Fibroblast of lung (primary cell): Measurements from ENCODE around the gene HRC. TPM values are rescaled to one million over a fixed set of nuclear protein-coding genes. Genes with fewer than 3 reads are reported as not detected.

Experiments
- DNase-seq, 2 donors: peaks; one replicate each; pipeline versions ENCODE4 v3.0.0 to v3.0.0-alpha.2; 2010; ENCODE audit warnings: low read depth in 2 of 2
- H2AFZ ChIP-seq: 2 replicates; pipeline ENCODE4 v1.5.1; 2012; ENCODE audit warnings: low read length, control low read depth, inconsistent platforms
- H3K27ac ChIP-seq: 2 replicates; pipeline ENCODE4 v1.5.1; 2011; ENCODE audit warnings: low read length, control low read depth; ENCODE audit not compliant: insufficient read depth
- H3K27me3 ChIP-seq: 2 replicates; pipeline ENCODE4 v1.5.1; 2011; ENCODE audit warnings: mild to moderate bottlenecking, low read length; ENCODE audit not compliant: control insufficient read depth, insufficient read depth
- H3K36me3 ChIP-seq: 2 replicates; pipeline ENCODE4 v1.5.1; 2011; ENCODE audit warnings: low read length; ENCODE audit not compliant: control insufficient read depth, insufficient read depth
- H3K4me1 ChIP-seq: 2 replicates; pipeline ENCODE4 v1.5.1; 2011; ENCODE audit warnings: low read length; ENCODE audit not compliant: control insufficient read depth, insufficient read depth; ENCODE audit errors: extremely low read depth
- H3K4me2 ChIP-seq: 2 replicates; pipeline ENCODE4 v1.5.1; 2011; ENCODE audit warnings: low read length, control low read depth; ENCODE audit not compliant: insufficient read depth; ENCODE audit errors: extremely low read depth
- H3K4me3 ChIP-seq, 4 experiments: fragments of 200-600 bp in 1 of 4; sonication (generic) in 1 of 4; replicated peaks in 1 of 4; 2 replicates each; pipeline ENCODE4 v1.5.1; 2011 to 2016; ENCODE audit warnings: low read length in 4 of 4, low read depth in 3 of 4, mild to moderate bottlenecking in 3 of 4, control low read depth in 2 of 4, inconsistent platforms in 1 of 4, mixed read lengths in 1 of 4; ENCODE audit not compliant: insufficient read depth in 1 of 4; ENCODE audit errors: control extremely low read depth in 1 of 4
- H3K79me2 ChIP-seq: 2 replicates; pipeline ENCODE4 v1.5.1; 2012; ENCODE audit warnings: mild to moderate bottlenecking, low read length, inconsistent platforms; ENCODE audit not compliant: control insufficient read depth, insufficient read depth
- H3K9ac ChIP-seq: 2 replicates; pipeline ENCODE4 v1.5.1; 2011; ENCODE audit warnings: mild to moderate bottlenecking, low read length, control low read depth; ENCODE audit not compliant: insufficient read depth
- H3K9me3 ChIP-seq: 2 replicates; pipeline ENCODE4 v1.5.1; 2012; ENCODE audit warnings: low read depth, low read length; ENCODE audit not compliant: control insufficient read depth, insufficient read depth
- H4K20me1 ChIP-seq: 2 replicates; pipeline ENCODE4 v1.5.1; 2011; ENCODE audit warnings: low read length; ENCODE audit not compliant: control insufficient read depth, insufficient read depth; ENCODE audit errors: extremely low read depth
- EZH2 ChIP-seq: IDR thresholded peaks from 2 replicates; pipeline ENCODE4 v1.5.1; 2012; ENCODE audit warnings: low read length, control low read depth, mild to moderate bottlenecking; ENCODE audit errors: missing control alignments
- polyA minus RNA-seq: library from RNA; depleted of rRNA, polyadenylated mRNA; stranded (reverse); fragments of >200 nt; gene quantifications from 2 replicates; pipeline ENCODE4 v1.2.3, GENCODE V29; 2011; ENCODE audit warnings: low replicate concordance
- polyA plus RNA-seq, 2 donors: library from polyadenylated mRNA; depleted of rRNA in 1 of 2; stranded (reverse) in 1 of 2; unstranded in 1 of 2; fragments of >200 nt; gene quantifications; 2 replicates each; pipeline ENCODE4 v1.2.1, GENCODE V29; 2011 to 2012; ENCODE audit warnings: missing spikeins in 1 of 2
- total RNA-seq: library from RNA; depleted of rRNA; stranded (reverse); fragments of >200 nt; gene quantifications from 2 replicates; pipeline ENCODE4 v1.2.1, GENCODE V29; 2014
- TF ChIP-seq, protein P1 (sequence below), 2 donors: IDR thresholded peaks in 1 of 2; conservative IDR thresholded peaks in 1 of 2; 1 replicate in 1 of 2; 2 replicates in 1 of 2; pipeline ENCODE4 v1.5.1; 2011 to 2012; ENCODE audit warnings: low read length in 2 of 2, control low read depth in 1 of 2, inconsistent platforms in 1 of 2, low read depth in 1 of 2, mild to moderate bottlenecking in 1 of 2

HRC gene, protein sequence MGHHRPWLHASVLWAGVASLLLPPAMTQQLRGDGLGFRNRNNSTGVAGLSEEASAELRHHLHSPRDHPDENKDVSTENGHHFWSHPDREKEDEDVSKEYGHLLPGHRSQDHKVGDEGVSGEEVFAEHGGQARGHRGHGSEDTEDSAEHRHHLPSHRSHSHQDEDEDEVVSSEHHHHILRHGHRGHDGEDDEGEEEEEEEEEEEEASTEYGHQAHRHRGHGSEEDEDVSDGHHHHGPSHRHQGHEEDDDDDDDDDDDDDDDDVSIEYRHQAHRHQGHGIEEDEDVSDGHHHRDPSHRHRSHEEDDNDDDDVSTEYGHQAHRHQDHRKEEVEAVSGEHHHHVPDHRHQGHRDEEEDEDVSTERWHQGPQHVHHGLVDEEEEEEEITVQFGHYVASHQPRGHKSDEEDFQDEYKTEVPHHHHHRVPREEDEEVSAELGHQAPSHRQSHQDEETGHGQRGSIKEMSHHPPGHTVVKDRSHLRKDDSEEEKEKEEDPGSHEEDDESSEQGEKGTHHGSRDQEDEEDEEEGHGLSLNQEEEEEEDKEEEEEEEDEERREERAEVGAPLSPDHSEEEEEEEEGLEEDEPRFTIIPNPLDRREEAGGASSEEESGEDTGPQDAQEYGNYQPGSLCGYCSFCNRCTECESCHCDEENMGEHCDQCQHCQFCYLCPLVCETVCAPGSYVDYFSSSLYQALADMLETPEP
- total RNA-seq (under 0.01 TPM in 1 of 2 replicates, not detected in the other), polyA plus RNA-seq (0.16 TPM in 1 of 2 replicates, not detected in the other), polyA minus RNA-seq (not detected in 2 replicates)
- 0.16 TPM in 1 of 2 replicates, not detected in the other for polyA plus RNA-seq (2012)

DNA sequence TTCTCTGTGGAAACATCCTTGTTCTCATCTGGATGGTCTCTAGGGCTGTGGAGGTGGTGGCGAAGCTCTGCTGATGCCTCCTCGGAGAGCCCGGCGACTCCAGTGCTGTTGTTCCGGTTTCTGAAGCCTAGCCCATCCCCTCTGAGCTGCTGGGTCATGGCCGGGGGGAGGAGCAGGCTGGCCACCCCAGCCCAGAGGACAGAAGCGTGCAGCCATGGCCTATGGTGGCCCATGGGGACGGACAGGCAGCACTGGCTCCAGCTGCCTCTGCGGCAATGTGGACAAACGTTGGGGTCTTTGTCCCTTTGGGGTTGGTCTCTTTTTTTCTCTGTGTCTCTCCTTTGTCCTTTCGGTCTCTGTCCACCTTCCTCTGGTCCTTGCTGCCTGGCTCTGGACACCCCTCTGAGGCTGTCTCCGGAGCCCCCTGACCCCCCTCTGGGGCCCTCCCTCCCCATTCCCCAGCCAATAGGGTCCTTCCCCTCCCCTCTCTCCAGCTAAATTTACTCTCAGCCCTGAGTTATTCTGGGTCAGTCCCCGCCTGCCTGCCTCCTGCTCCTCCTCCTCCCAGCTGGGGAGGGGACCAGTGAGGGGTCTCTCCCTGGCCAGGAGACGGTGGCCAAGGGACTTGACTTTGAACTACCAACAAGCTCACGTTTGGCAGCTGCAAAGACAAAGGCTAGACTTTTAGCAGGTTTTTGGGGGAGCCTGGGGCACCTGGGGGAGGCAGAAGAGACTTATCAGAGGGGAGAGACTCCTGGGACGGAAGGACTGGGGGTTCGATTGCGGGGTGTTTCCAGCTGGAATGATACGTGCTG lies at the start of gene HRC:
TSS of gene HRC (minus strand) at position 392 of the 815 bp plus-strand sequence. CDS start at position 233, 159 bp downstream.
- TF ChIP-seq, protein P1, sequence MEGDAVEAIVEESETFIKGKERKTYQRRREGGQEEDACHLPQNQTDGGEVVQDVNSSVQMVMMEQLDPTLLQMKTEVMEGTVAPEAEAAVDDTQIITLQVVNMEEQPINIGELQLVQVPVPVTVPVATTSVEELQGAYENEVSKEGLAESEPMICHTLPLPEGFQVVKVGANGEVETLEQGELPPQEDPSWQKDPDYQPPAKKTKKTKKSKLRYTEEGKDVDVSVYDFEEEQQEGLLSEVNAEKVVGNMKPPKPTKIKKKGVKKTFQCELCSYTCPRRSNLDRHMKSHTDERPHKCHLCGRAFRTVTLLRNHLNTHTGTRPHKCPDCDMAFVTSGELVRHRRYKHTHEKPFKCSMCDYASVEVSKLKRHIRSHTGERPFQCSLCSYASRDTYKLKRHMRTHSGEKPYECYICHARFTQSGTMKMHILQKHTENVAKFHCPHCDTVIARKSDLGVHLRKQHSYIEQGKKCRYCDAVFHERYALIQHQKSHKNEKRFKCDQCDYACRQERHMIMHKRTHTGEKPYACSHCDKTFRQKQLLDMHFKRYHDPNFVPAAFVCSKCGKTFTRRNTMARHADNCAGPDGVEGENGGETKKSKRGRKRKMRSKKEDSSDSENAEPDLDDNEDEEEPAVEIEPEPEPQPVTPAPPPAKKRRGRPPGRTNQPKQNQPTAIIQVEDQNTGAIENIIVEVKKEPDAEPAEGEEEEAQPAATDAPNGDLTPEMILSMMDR (conservative IDR thresholded peaks at IDR 0.05 in 1 of 2, IDR thresholded peaks at IDR 0.05 in 1 of 2; ENCODE audit: low read depth in 1 of 2, low read length in 2 of 2), result no peak
- no peak for TF ChIP-seq EZH2
- Histone ChIP-seq H4K20me1 (no peaks in the 10 kb centered on the region), H3K4me2 (no peak within 1 kb of the TSS), H3K4me1 (peaks cover 5% of the 10 kb centered on the region), H3K27me3 (no peaks in the 10 kb centered on the region), H3K36me3 (no peaks in the 10 kb centered on the region), H3K27ac (no peak within 1 kb of the TSS), H2AFZ (no peak within 1 kb of the TSS), H3K9me3 (no peaks in the 10 kb centered on the region), H3K79me2 (no peaks in the 10 kb centered on the region), H3K4me3 (no peak within 1 kb of the TSS), H3K9ac (no peak within 1 kb of the TSS)
- no peak for DNase-seq

DNA sequence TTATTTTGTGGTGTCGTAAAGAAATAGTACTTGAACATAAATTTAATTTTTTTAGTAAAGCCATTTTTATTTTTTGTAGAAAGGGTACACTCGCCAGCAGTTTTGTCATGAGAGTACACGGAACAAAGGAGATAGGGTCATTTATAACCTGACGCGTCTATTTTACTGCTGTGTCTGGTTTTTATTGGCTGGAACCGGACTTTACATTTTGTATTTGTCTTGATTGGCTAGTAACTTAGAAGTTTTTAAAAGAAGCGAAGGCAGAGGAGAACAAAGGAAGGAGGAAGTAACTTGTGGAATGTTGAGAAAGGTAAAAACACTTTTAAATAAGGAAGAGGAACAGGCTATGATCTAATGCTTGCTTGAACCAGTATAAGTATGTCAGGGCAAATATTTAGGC lies 45.8 kb upstream of the HRC start:
- no peaks in the 10 kb centered on the region for H3K27me3 ChIP-seq
- H3K79me2 ChIP-seq, result no peaks in the 10 kb centered on the region
- H3K4me3 ChIP-seq, result no peak overlapping the region
- DNase-seq, result no peak
- H3K27ac ChIP-seq, result no peak overlapping the region
- peaks cover 8% of the 10 kb centered on the region for H3K36me3 ChIP-seq
- no peak overlapping the region for H3K4me2 ChIP-seq
- H3K9me3 ChIP-seq, result no peaks in the 10 kb centered on the region
- H3K4me1 ChIP-seq, result no peaks in the 10 kb centered on the region
- no peak overlapping the region for H3K9ac ChIP-seq
- TF ChIP-seq, protein P1 (conservative IDR thresholded peaks at IDR 0.05 in 1 of 2, IDR thresholded peaks at IDR 0.05 in 1 of 2; ENCODE audit: low read depth in 1 of 2, low read length in 2 of 2), result no peak
- TF ChIP-seq EZH2, result no peak
- H2AFZ ChIP-seq, result no peak overlapping the region
- no peaks in the 10 kb centered on the region for H4K20me1 ChIP-seq
